ENCODE data around the gene KCNQ2. TPM values are rescaled to one million over a fixed set of nuclear protein-coding genes. Genes with fewer than 3 reads are reported as not detected.
A peak's percentile ranks its signal among the peaks of the same experiment; 100 is the strongest.

The KCNQ2 gene
- total RNA-seq, 1 experiment from 2014 or later = 6.2 TPM

- in situ Hi-C loops (cut with HindIII; ENCODE audit: low pct_unique_long_range_greater_than_20kb, low sequenced_read_pairs) = no loop called here
- no peak for DNase-seq (ENCODE audit: low read depth, low spot score)
Measured at GRCh38 chr20:63377951-63378381, 94.5 kb downstream of the KCNQ2 start.

- in situ Hi-C loops (cut with HindIII; ENCODE audit: low pct_unique_long_range_greater_than_20kb, low sequenced_read_pairs) = no loop called here
Measured at GRCh38 chr20:63377256-63377941, 95.1 kb downstream of the KCNQ2 start.

DNA sequence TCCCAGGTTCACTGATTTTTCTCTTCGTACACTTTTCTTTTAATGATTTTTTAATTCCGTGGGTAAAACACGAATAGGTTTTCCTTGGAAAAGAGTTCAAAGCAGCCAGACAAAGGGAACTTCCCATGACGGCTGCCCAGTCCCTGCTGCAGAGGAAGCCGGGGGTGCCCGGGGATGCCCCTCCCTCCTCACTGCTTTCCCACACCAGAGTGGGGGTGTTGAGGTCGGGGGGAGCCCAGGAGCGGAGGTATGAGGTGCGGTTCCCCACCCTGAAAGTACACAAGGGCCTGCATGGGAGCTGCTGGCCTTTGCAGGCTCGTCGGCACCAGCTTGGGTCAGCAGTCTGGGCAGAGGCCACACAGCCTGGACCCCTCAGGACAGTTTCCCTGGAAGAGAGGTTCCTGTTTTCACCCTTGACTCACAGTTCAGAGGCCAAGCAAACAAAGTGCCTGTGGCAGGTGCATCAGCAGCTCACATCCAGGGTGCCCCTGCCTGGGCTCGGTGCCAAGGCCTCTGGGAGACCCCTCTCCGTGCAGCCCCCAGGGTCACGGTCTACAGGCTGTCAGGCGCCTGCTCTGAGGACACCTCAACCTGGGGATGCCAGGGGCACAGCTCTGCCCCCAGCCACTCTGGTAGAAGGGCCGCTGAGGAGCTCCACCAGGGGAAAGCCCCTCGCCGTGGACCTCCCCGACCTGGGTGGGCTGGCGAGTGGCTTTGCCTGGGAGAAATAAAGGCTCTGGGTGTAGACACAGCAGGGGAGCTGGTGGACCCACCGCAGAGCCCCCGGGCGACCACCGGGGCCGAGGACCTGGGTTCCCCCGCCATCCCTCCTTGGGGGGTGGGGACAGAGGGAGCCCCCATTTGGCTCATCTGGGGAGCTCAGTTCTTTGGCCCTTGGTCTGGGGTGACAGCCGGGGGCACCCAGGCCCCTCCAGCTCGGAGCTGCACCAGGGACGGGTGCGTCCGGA is 95.9 kb downstream of the KCNQ2 start:
- DNase-seq (ENCODE audit: low read depth, low spot score) = no peak
- in situ Hi-C loops (cut with HindIII; ENCODE audit: low pct_unique_long_range_greater_than_20kb, low sequenced_read_pairs) = no loop called here

More at GRCh38 chr20:63377256-63377941, 95.1 kb downstream of the KCNQ2 start:
- no peak for DNase-seq (ENCODE audit: low read depth, low spot score)

GRCh38 chr20:63375438-63375837 is 97.0 kb downstream of the KCNQ2 start:
- in situ Hi-C loops (cut with HindIII; ENCODE audit: low pct_unique_long_range_greater_than_20kb, low sequenced_read_pairs) = no loop called here
- DNase-seq (ENCODE audit: low read depth, low spot score) = no peak

DNA sequence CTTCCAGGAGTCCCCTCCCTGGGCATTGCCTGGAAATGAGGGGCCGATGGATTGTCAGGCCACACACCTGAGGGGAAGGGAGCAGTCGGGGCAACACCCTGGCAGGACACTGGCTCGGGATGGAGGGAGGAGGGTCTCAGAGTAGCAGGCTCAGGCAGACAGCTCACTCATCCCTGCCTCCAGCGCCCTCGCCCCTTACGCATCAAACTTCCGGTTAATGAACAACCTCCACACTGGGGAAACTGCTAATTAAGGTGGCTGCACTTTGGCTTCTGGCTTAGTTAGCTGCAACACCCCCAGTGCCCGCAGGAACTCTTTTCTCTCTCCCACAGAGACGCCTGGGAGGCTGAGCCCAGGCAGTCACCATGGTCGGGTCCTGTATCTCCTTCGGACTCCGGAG is 98.0 kb downstream of the KCNQ2 start:
- in situ Hi-C loops (cut with HindIII; ENCODE audit: low pct_unique_long_range_greater_than_20kb, low sequenced_read_pairs) = no loop called here
- no peak for DNase-seq (ENCODE audit: low read depth, low spot score)

- DNase-seq (ENCODE audit: low read depth, low spot score) = no peak
- in situ Hi-C loops (cut with HindIII; ENCODE audit: low pct_unique_long_range_greater_than_20kb, low sequenced_read_pairs) = no loop called here
Measured at GRCh38 chr20:63373996-63374395, 98.5 kb downstream of the KCNQ2 start.

GRCh38 chr20:63372971-63373885 is 99.2 kb downstream of the KCNQ2 start:
- no peak for DNase-seq (ENCODE audit: low read depth, low spot score)
- in situ Hi-C loops (cut with HindIII; ENCODE audit: low pct_unique_long_range_greater_than_20kb, low sequenced_read_pairs) = no loop called here

DNA sequence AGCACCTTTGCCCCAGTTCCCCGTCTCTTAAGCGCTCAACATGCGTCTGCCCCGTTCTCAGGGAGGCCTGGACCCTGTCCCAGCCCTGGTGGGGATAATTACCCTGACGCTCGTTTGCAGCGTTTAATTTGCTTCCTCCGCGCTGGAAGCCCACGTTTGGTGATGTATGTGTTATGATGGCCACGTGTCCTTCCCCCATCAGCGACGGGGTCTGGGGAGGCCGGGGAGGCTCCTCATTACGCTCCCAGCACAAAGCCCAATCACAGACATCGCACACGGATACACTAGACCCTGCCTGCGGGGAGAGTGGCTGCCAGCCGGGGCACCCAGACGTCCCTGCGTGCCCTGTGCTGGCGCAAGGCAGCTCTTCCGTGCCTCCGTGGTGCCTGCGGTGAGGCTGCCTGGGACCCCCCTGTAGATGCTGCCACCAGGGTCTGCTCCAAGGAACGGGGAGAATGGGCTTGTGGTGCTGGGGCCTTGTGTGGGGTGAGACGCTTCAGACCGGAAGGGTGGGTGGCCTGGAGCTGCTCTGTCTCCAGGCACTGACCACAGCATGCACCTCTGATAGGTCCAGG is 101.1 kb downstream of the KCNQ2 start:
- DNase-seq (ENCODE audit: low read depth, low spot score) = no peak
- in situ Hi-C loops (cut with HindIII; ENCODE audit: low pct_unique_long_range_greater_than_20kb, low sequenced_read_pairs) = no loop called here

DNA sequence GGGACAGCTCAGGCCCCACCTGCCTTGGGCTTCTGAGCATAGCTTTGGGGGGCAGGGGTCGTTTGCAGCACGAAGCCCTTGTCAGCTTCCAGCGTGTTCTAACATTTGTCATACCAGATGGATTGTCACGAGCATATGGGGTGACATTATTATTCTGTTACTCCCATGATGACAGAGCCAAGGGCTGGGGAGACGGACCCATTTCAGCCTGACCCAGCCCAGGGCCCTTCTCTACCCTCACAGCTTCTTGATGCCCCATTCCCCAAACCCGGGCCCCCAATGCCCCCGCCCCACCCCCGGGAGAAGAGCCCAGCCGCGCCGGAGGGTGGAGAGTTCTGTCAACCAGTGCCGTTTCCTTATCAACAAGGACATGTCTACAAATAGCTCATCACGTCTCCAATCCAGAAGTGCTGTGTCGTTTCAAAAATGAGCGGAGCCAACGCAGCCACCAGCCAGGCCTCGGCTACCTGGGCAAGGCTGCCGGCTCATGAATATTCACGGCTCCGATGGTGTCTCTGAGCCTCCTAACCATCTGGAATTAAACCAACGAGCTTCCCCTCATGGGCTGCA is 101.8 kb downstream of the KCNQ2 start:
- in situ Hi-C loops (cut with HindIII; ENCODE audit: low pct_unique_long_range_greater_than_20kb, low sequenced_read_pairs) = no loop called here

DNA sequence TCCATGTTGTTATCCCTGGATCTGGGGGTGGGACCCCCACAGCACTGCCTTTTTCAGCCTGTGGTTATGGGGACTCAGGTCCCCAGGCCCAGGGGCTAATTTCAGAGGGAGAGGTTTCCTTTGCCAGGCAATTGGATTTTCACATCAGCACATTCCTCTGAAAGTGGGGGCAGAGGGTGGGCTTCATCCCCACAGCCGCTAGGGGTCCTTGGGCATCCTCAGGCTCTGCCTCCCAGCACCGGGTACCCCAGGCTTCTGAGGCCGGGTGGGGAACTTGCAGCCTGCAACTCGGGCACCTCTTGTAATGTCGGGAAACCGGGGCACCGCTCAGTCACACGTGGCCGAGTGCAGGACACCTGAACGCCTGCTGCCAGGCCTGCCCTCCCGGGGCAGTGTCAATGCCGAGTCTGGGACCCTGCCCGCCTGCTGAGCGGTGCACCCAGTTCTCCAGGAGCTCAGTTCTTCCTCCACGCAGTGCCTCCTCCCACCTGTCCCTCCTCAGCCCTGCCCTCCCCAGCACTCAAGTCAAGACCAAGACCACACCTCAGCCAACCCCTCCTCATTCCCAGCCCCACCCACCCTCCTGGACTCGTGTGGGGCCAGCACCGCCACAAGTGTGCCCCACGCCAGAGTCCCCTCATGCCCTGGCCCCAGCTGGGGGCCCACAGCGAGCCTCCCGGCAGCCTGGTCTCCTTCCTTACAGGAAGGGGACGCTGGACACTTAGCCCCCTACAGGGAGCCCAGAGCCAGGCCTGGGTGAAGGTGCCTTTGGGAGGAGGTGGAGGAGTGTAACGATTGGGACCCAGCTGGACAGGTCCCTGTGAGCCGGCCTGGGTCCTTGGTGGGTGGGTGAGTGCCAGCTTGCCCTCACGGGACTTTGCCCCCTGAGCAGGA is 102.5 kb downstream of the KCNQ2 start:
- in situ Hi-C loops (cut with HindIII; ENCODE audit: low pct_unique_long_range_greater_than_20kb, low sequenced_read_pairs) = no loop called here
- DNase-seq (ENCODE audit: low read depth, low spot score) = no peak

More for the DNA sequence above, 101.8 kb downstream of the KCNQ2 start:
- no peak for DNase-seq (ENCODE audit: low read depth, low spot score)

- in situ Hi-C loops (cut with HindIII; ENCODE audit: low pct_unique_long_range_greater_than_20kb, low sequenced_read_pairs) = no loop called here
- DNase-seq (ENCODE audit: low read depth, low spot score) = no peak
Measured at GRCh38 chr20:63369024-63369530, 103.4 kb downstream of the KCNQ2 start.

DNA sequence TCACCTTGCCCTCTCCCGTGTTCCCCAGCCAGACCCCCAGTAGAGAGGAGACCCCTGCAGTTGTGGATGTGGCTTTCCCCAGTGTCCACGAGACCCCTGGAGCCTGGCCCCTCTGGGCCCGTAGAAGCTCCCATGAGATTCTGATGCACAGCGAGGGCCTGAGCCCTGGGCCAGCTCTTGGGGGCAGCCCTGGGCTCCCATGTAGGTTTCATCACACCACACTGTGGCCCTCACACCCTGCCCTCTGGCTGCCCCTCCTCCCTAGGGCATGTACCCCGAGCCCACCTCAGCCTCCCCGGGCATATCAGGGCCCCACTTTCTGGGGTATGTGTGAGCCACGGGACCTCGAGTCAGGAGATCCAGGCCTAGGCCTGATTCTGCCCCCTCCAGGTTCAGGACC is 104.3 kb downstream of the KCNQ2 start:
- in situ Hi-C loops (cut with HindIII; ENCODE audit: low pct_unique_long_range_greater_than_20kb, low sequenced_read_pairs) = no loop called here
- DNase-seq (ENCODE audit: low read depth, low spot score) = no peak

DNA sequence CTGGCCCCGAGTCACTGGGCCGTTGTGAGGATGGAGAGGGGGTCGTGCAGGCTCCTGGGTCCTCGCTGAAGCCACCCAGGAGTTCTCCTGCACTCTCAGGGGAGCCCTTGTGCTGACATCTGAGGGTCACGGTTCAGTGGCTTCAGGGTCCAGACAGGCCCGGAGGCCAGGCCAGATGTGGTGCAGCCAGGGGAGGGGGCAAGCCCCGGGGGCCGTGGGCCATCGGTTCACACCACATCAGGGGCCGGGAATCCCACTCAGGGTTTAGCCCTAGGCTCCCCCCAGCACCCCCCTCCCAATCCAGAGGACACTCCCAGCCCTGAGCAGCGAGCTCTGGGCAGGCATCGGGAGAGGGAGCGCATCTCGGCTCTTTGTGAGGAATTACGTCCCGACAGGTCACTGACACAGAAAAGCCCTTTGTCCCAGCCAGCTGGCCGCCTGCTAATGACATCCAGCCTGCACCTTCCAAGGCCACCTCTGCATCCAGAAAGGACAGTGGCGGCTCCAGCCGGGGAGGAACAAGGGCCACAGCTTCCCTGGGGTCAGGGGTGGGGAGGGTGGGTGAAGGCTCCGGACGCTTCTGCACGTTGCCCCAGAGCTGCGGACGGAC is 104.9 kb downstream of the KCNQ2 start:
- DNase-seq (ENCODE audit: low read depth, low spot score) = no peak
- in situ Hi-C loops (cut with HindIII; ENCODE audit: low pct_unique_long_range_greater_than_20kb, low sequenced_read_pairs) = no loop called here

- DNase-seq (ENCODE audit: low read depth, low spot score) = peak; percentile 13
- in situ Hi-C loops (cut with HindIII; ENCODE audit: low pct_unique_long_range_greater_than_20kb, low sequenced_read_pairs) = no loop called here
Measured at GRCh38 chr20:63366390-63367365, 105.8 kb downstream of the KCNQ2 start.
